Transverse colon (tissue), 4 donors: ENCODE data around the gene FMOD. TPM values are rescaled to one million over a fixed set of nuclear protein-coding genes. Genes with fewer than 3 reads are reported as not detected.

Experiments
- DNase-seq: peaks from one replicate; pipeline ENCODE4 v3.0.0-alpha.2; 2019
- H3K27ac ChIP-seq, 4 donors: fragments of 200-600 bp; sonication (generic); 2 replicates each; pipeline ENCODE4 v1.5.1; 2016 to 2018; ENCODE audit warnings: inconsistent platforms in 4 of 4
- H3K27me3 ChIP-seq: fragments of 200-600 bp; sonication (generic); 2 replicates; pipeline ENCODE4 v1.5.1; 2017; ENCODE audit warnings: inconsistent platforms
- H3K36me3 ChIP-seq, 4 donors: fragments of 200-600 bp; sonication (generic); 2 replicates each; pipeline ENCODE4 v1.5.1; 2017 to 2019; ENCODE audit warnings: inconsistent platforms in 4 of 4
- H3K4me1 ChIP-seq, 4 donors: fragments of 200-600 bp; sonication (generic); 2 replicates each; pipeline ENCODE4 v1.5.1; 2017 to 2020; ENCODE audit warnings: inconsistent platforms in 4 of 4
- H3K4me3 ChIP-seq, 4 donors: fragments of 200-600 bp; sonication (generic); 1 replicate in 1 of 4; 2 replicates in 3 of 4; pipeline versions ENCODE4 v1.5.1 to v1.6.1; 2017 to 2019; ENCODE audit warnings: inconsistent platforms in 4 of 4
- H3K9me3 ChIP-seq, 2 donors: fragments of 200-600 bp; sonication (generic); 2 replicates each; pipeline ENCODE4 v1.5.1; 2017 to 2019; ENCODE audit warnings: inconsistent platforms in 2 of 2
- EP300 ChIP-seq: sonication (generic); formaldehyde crosslinking; IDR thresholded peaks from one replicate; pipeline ENCODE4 v1.6.1; 2017; ENCODE audit warnings: antibody characterized with exemption, low read depth
- POLR2A ChIP-seq: fragments of 450-650 bp; IDR thresholded peaks from one replicate; pipeline ENCODE4 v1.6.1; 2016; ENCODE audit warnings: antibody characterized with exemption, mild to moderate bottlenecking, moderate library complexity
- POLR2AphosphoS5 ChIP-seq, 3 donors: sonication (generic); formaldehyde crosslinking; IDR thresholded peaks; one replicate each; pipeline ENCODE4 v1.6.1; 2016; ENCODE audit warnings: antibody characterized with exemption in 3 of 3
- WGBS, 2 donors: methylation state at CpG; one replicate each; pipeline ENCODE4 v1.1.5; 2018; ENCODE audit warnings: low coverage in 1 of 2; 5-methylcytosine and 5-hydroxymethylcytosine counted together
- in situ Hi-C, 4 donors: fragments of 200-750 bp; cut with MboI; loops; one replicate each; pipeline versions ENCODE4 v1.15.0 to v1.15.1; 2017; ENCODE audit warnings: low sequenced_read_pairs in 3 of 4, low pct_ligation_motif_present in 1 of 4, low pct_unique_long_range_greater_than_20kb in 1 of 4
- intact Hi-C: fragments of 100-400 bp; cut with DNase I; formaldehyde crosslinking; loops from one replicate; pipeline ENCODE4 v1.15.1; 2023; ENCODE audit warnings: low total_unique reads
- total RNA-seq, 4 donors: library from RNA; depleted of rRNA; stranded (reverse); fragments of >200 nt; gene quantifications; one replicate each; pipeline ENCODE4 v1.1.0, GENCODE V29; 2016
- TF ChIP-seq, protein P1 (sequence below), 5 experiments: fragments of 200-600 bp in 3 of 5; fragments of 450-650 bp in 2 of 5; sonication (generic) in 3 of 5; IDR thresholded peaks; 1 replicate in 2 of 5; 2 replicates in 3 of 5; pipeline ENCODE4 v1.5.1; 2016 to 2017; ENCODE audit warnings: antibody characterized with exemption in 5 of 5, inconsistent platforms in 3 of 5, mild to moderate bottlenecking in 2 of 5, moderate library complexity in 1 of 5

Gene FMOD
- total RNA-seq, 4 donors from 2014 or later: 13.5 to 44.0 (median 17.8) TPM

GRCh38 chr1:203343956-203344754 is 6.8 kb downstream of the FMOD start:
- TF ChIP-seq POLR2AphosphoS5 (IDR thresholded peaks at IDR 0.05): no peak
- no peak for TF ChIP-seq EP300
- TF ChIP-seq POLR2A: no peak
- TF ChIP-seq, protein P1, sequence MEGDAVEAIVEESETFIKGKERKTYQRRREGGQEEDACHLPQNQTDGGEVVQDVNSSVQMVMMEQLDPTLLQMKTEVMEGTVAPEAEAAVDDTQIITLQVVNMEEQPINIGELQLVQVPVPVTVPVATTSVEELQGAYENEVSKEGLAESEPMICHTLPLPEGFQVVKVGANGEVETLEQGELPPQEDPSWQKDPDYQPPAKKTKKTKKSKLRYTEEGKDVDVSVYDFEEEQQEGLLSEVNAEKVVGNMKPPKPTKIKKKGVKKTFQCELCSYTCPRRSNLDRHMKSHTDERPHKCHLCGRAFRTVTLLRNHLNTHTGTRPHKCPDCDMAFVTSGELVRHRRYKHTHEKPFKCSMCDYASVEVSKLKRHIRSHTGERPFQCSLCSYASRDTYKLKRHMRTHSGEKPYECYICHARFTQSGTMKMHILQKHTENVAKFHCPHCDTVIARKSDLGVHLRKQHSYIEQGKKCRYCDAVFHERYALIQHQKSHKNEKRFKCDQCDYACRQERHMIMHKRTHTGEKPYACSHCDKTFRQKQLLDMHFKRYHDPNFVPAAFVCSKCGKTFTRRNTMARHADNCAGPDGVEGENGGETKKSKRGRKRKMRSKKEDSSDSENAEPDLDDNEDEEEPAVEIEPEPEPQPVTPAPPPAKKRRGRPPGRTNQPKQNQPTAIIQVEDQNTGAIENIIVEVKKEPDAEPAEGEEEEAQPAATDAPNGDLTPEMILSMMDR (IDR thresholded peaks at IDR 0.05): no peak
- WGBS, 2 donors: 84 to 96% methylated on average over 5 to 9 of the region's 9 CpGs

GRCh38 chr1:203342192-203342940 is 8.6 kb downstream of the FMOD start:
- Histone ChIP-seq H3K4me3 (no peak overlapping the region), H3K4me1 (peaks cover 0 to 24% (median 6%) of the 10 kb centered on the region in 4 donors), H3K27me3 (no peaks in the 10 kb centered on the region), H3K36me3 (no peaks in the 10 kb centered on the region), H3K27ac (no peak overlapping the region), H3K9me3 (no peaks in the 10 kb centered on the region)
- TF ChIP-seq, protein P1 (IDR thresholded peaks at IDR 0.05): peak; percentile 79 to 91 (median 80)
- no peak for TF ChIP-seq EP300
- WGBS, 2 donors: 35 to 49% methylated on average over 2 to 22 of the region's 23 CpGs
- intact Hi-C loops (no loop called here), in situ Hi-C loops (loop anchor here in 2 of 4 donors (5.0 to 10.0 kb wide), 4 partner anchors 100 to 142 kb away; no protein-coding TSS in a partner anchor)
- peak; percentile 77 for DNase-seq

More at GRCh38 chr1:203343956-203344754, 6.8 kb downstream of the FMOD start:
- Histone ChIP-seq H3K4me1 (peaks cover 0 to 17% (median 6%) of the 10 kb centered on the region in 4 donors), H3K27me3 (no peaks in the 10 kb centered on the region), H3K9me3 (no peaks in the 10 kb centered on the region), H3K4me3 (no peak overlapping the region), H3K27ac (peak overlapping the region in 1 of 4 donors; percentile 17), H3K36me3 (no peaks in the 10 kb centered on the region)
- intact Hi-C loops: no loop called here
- no peak for DNase-seq
- in situ Hi-C loops: loop anchor here in 2 of 4 donors (5.0 to 10.0 kb wide), 4 partner anchors 98 to 141 kb away; no protein-coding TSS in a partner anchor

DNA sequence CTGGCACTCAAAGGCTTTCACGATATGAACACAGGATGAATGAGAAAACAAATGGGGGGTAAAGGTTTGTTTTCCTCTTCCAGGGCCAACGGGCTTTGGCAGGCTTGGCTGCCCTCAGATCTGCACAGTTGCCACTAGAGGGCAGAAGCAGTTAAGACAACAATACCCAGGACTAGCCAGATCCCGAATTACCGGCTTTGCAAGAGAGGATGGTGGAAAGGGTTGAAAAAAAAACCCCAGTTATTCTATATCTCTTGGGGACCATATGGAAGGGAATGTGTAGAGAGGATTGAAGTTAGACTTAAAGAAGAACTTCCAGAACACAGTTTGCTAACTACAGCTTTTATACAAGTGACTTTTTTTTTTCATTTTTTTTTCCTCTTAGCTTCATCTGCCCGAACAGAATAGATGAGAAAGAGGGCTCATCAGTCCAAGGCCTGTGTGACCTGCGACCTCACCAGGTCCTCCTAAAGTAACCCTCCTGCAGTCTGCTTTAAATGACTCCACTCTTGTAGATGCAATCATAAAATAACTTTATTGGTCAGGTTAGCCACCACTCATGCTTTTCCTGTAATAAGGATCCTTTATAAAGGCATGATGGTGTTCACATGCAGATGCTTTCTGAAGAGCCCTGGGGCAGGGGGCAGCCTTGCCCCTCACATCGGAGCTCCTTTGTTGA is 10.7 kb downstream of the FMOD start:
- H3K9me3 ChIP-seq: no peaks in the 10 kb centered on the region
- H3K27ac ChIP-seq: no peak overlapping the region
- TF ChIP-seq POLR2AphosphoS5 (IDR thresholded peaks at IDR 0.05) (peak in 1 of 3 donors; percentile 26), POLR2A (no peak), EP300 (no peak)
- TF ChIP-seq, protein P1 (IDR thresholded peaks at IDR 0.05): peak; percentile 87 to 97 (median 88)
- in situ Hi-C loops: loop anchor here in 2 of 4 donors (5.0 to 10.0 kb wide), 4 partner anchors 102 to 145 kb away; no protein-coding TSS in a partner anchor
- no peaks in the 10 kb centered on the region for H3K36me3 ChIP-seq
- no peaks in the 10 kb centered on the region for H3K27me3 ChIP-seq
- 13 to 14% methylated on average over 6 to 7 of the region's 7 CpGs for WGBS, 2 donors
- intact Hi-C loops: loop anchor here (2.0 kb wide), 2 partner anchors 101 to 147 kb away; no protein-coding TSS in a partner anchor
- H3K4me1 ChIP-seq: peaks cover 3 to 29% (median 11%) of the 10 kb centered on the region in 4 donors
- peak; percentile 79 for DNase-seq
- H3K4me3 ChIP-seq: no peak overlapping the region
